HG03378 (cell line): ENCODE results near the gene LRTM1.

Source experiments
- ATAC-seq: cut with Tn5 transposase; IDR thresholded peaks from one replicate; pipeline ENCODE4 v1.9.1; 2021; ENCODE audit warnings: mild to moderate bottlenecking, moderate library complexity; ENCODE audit not compliant: unreplicated experiment

Gene LRTM1

GRCh38 chr3:54897028-54897711, 30.7 kb downstream of the LRTM1 start:
- no peak for ATAC-seq

- no peak for ATAC-seq
Observed at GRCh38 chr3:54895613-54896012, 32.2 kb downstream of the LRTM1 start.

GRCh38 chr3:54892168-54892567, 35.7 kb downstream of the LRTM1 start:
- no peak for ATAC-seq

GRCh38 chr3:54891540-54891897, 36.3 kb downstream of the LRTM1 start:
- no peak for ATAC-seq

- ATAC-seq = no peak
Observed at GRCh38 chr3:54889731-54890130, 38.1 kb downstream of the LRTM1 start.

GRCh38 chr3:54888873-54889272, 39.0 kb downstream of the LRTM1 start:
- no peak for ATAC-seq

GRCh38 chr3:54888162-54888561, 39.7 kb downstream of the LRTM1 start:
- no peak for ATAC-seq

- no peak for ATAC-seq
Observed at GRCh38 chr3:54882129-54882833, 45.6 kb downstream of the LRTM1 start.

GRCh38 chr3:54878145-54878544, 49.7 kb downstream of the LRTM1 start:
- no peak for ATAC-seq

- no peak for ATAC-seq
Observed at GRCh38 chr3:54877730-54878129, 50.1 kb downstream of the LRTM1 start.

GRCh38 chr3:54876694-54877093, 51.2 kb downstream of the LRTM1 start:
- no peak for ATAC-seq

- no peak for ATAC-seq
Observed at GRCh38 chr3:54875596-54876268, 52.1 kb downstream of the LRTM1 start.

GRCh38 chr3:54874816-54875556, 52.9 kb downstream of the LRTM1 start:
- ATAC-seq = no peak

- ATAC-seq = no peak
Observed at GRCh38 chr3:54873059-54874010, 54.5 kb downstream of the LRTM1 start.

- ATAC-seq = no peak
Observed at GRCh38 chr3:54871867-54872266, 56.0 kb downstream of the LRTM1 start.

- ATAC-seq = no peak
Observed at GRCh38 chr3:54870423-54870822, 57.4 kb downstream of the LRTM1 start.
